ENCODE data around the gene UBE2O. TPM values are rescaled to one million over a fixed set of nuclear protein-coding genes. Genes with fewer than 3 reads are reported as not detected.

UBE2O gene
- total RNA-seq, 1 donor from 2014 or later = 43.8 TPM

GRCh38 chr17:76492989-76493501 is 40.1 kb upstream of the UBE2O start:
- peak; percentile 88 for DNase-seq
- H3K4me1 Mint-ChIP-seq = peaks cover 53% of the 10 kb centered on the region
- intact Hi-C loops (cut with micrococcal nuclease) = loop anchor here (1.0 kb wide), 1 partner anchor 22 kb away; no protein-coding TSS in a partner anchor

GRCh38 chr17:76492123-76492988 is 39.4 kb upstream of the UBE2O start:
- peaks cover 13% of the 10 kb centered on the region for H3K36me3 Mint-ChIP-seq (ENCODE audit: low read depth)
- DNase-seq = peak; percentile 72
- peak overlapping the region; percentile 93 for H3K4me3 Mint-ChIP-seq
- no peaks in the 10 kb centered on the region for H3K27me3 Mint-ChIP-seq
- intact Hi-C loops (cut with micrococcal nuclease) = no loop called here
- peaks cover 51% of the 10 kb centered on the region for H3K4me1 Mint-ChIP-seq
- no peaks in the 10 kb centered on the region for H3K9me3 Mint-ChIP-seq
- peak overlapping the region; percentile 99 for H3K27ac Mint-ChIP-seq

More at GRCh38 chr17:76492989-76493501, 40.1 kb upstream of the UBE2O start:
- peak overlapping the region; percentile 93 for H3K4me3 Mint-ChIP-seq
- no peaks in the 10 kb centered on the region for H3K9me3 Mint-ChIP-seq
- H3K36me3 Mint-ChIP-seq (ENCODE audit: low read depth) = peaks cover 8% of the 10 kb centered on the region
- H3K27ac Mint-ChIP-seq = peak overlapping the region; percentile 99
- H3K27me3 Mint-ChIP-seq = no peaks in the 10 kb centered on the region

- Mint-ChIP-seq H3K27me3 (no peaks in the 10 kb centered on the region), H3K4me1 (peaks cover 44% of the 10 kb centered on the region), H3K36me3 (ENCODE audit: low read depth) (peaks cover 10% of the 10 kb centered on the region), H3K4me3 (peak overlapping the region; percentile 93), H3K9me3 (no peaks in the 10 kb centered on the region), H3K27ac (peak overlapping the region; percentile 99)
- DNase-seq = peak; percentile 82
- intact Hi-C loops (cut with micrococcal nuclease) = no loop called here
Observed at GRCh38 chr17:76491271-76492122, 38.5 kb upstream of the UBE2O start.

GRCh38 chr17:76490112-76490710 is 37.3 kb upstream of the UBE2O start:
- intact Hi-C loops (cut with micrococcal nuclease) = no loop called here
- H3K27ac Mint-ChIP-seq = no peak overlapping the region

GRCh38 chr17:76487451-76488192 is 34.7 kb upstream of the UBE2O start:
- intact Hi-C loops (cut with micrococcal nuclease) = no loop called here
- Mint-ChIP-seq H3K36me3 (ENCODE audit: low read depth) (peaks cover 17% of the 10 kb centered on the region), H3K27ac (no peak overlapping the region), H3K4me1 (peaks cover 29% of the 10 kb centered on the region), H3K27me3 (no peaks in the 10 kb centered on the region), H3K4me3 (no peak overlapping the region), H3K9me3 (no peaks in the 10 kb centered on the region)
- DNase-seq = no peak

More at GRCh38 chr17:76490112-76490710, 37.3 kb upstream of the UBE2O start:
- Mint-ChIP-seq H3K9me3 (no peaks in the 10 kb centered on the region), H3K4me1 (peaks cover 39% of the 10 kb centered on the region), H3K27me3 (no peaks in the 10 kb centered on the region), H3K36me3 (ENCODE audit: low read depth) (peaks cover 13% of the 10 kb centered on the region), H3K4me3 (peak overlapping the region; percentile 30)
- no peak for DNase-seq

- no peaks in the 10 kb centered on the region for H3K27me3 Mint-ChIP-seq
- peaks cover 22% of the 10 kb centered on the region for H3K36me3 Mint-ChIP-seq (ENCODE audit: low read depth)
- H3K27ac Mint-ChIP-seq = no peak overlapping the region
- no peak for DNase-seq
- no peak overlapping the region for H3K4me3 Mint-ChIP-seq
- H3K9me3 Mint-ChIP-seq = no peaks in the 10 kb centered on the region
- intact Hi-C loops (cut with micrococcal nuclease) = no loop called here
- H3K4me1 Mint-ChIP-seq = peaks cover 17% of the 10 kb centered on the region
Observed at GRCh38 chr17:76485569-76485968, 32.6 kb upstream of the UBE2O start.

GRCh38 chr17:76484228-76484725 is 31.3 kb upstream of the UBE2O start:
- Mint-ChIP-seq H3K27me3 (no peaks in the 10 kb centered on the region), H3K4me3 (no peak overlapping the region), H3K36me3 (ENCODE audit: low read depth) (peaks cover 26% of the 10 kb centered on the region), H3K27ac (no peak overlapping the region), H3K4me1 (peaks cover 10% of the 10 kb centered on the region), H3K9me3 (no peaks in the 10 kb centered on the region)
- intact Hi-C loops (cut with micrococcal nuclease) = no loop called here
- no peak for DNase-seq

GRCh38 chr17:76481071-76481655 is 28.2 kb upstream of the UBE2O start:
- Mint-ChIP-seq H3K4me1 (peaks cover 9% of the 10 kb centered on the region), H3K9me3 (no peaks in the 10 kb centered on the region), H3K27me3 (no peaks in the 10 kb centered on the region), H3K27ac (no peak overlapping the region), H3K4me3 (no peak overlapping the region), H3K36me3 (ENCODE audit: low read depth) (peaks cover 32% of the 10 kb centered on the region)
- intact Hi-C loops (cut with micrococcal nuclease) = no loop called here
- DNase-seq = no peak

- no peaks in the 10 kb centered on the region for H3K9me3 Mint-ChIP-seq
- H3K4me3 Mint-ChIP-seq = no peak overlapping the region
- peaks cover 6% of the 10 kb centered on the region for H3K4me1 Mint-ChIP-seq
- H3K27me3 Mint-ChIP-seq = no peaks in the 10 kb centered on the region
- no peak for DNase-seq
- intact Hi-C loops (cut with micrococcal nuclease) = no loop called here
- peaks cover 30% of the 10 kb centered on the region for H3K36me3 Mint-ChIP-seq (ENCODE audit: low read depth)
- H3K27ac Mint-ChIP-seq = no peak overlapping the region
Observed at GRCh38 chr17:76480632-76481031, 27.7 kb upstream of the UBE2O start.

- Mint-ChIP-seq H3K9me3 (no peaks in the 10 kb centered on the region), H3K36me3 (ENCODE audit: low read depth) (peaks cover 32% of the 10 kb centered on the region), H3K27ac (no peak overlapping the region), H3K4me1 (peaks cover 4% of the 10 kb centered on the region), H3K4me3 (no peak overlapping the region), H3K27me3 (no peaks in the 10 kb centered on the region)
- DNase-seq = no peak
- intact Hi-C loops (cut with micrococcal nuclease) = no loop called here
Observed at GRCh38 chr17:76479515-76480060, 26.6 kb upstream of the UBE2O start.

- no peaks in the 10 kb centered on the region for H3K9me3 Mint-ChIP-seq
- no peak overlapping the region for H3K27ac Mint-ChIP-seq
- peaks cover 1% of the 10 kb centered on the region for H3K4me1 Mint-ChIP-seq
- H3K27me3 Mint-ChIP-seq = no peaks in the 10 kb centered on the region
- no peak overlapping the region for H3K4me3 Mint-ChIP-seq
- no peak for DNase-seq
- intact Hi-C loops (cut with micrococcal nuclease) = no loop called here
- peaks cover 26% of the 10 kb centered on the region for H3K36me3 Mint-ChIP-seq (ENCODE audit: low read depth)
Observed at GRCh38 chr17:76478730-76479514, 26.0 kb upstream of the UBE2O start.

- no peaks in the 10 kb centered on the region for H3K9me3 Mint-ChIP-seq
- H3K4me3 Mint-ChIP-seq = no peak overlapping the region
- intact Hi-C loops (cut with micrococcal nuclease) = no loop called here
- peaks cover 1% of the 10 kb centered on the region for H3K4me1 Mint-ChIP-seq
- H3K27me3 Mint-ChIP-seq = no peaks in the 10 kb centered on the region
- no peak overlapping the region for H3K27ac Mint-ChIP-seq
- no peak for DNase-seq
- peaks cover 32% of the 10 kb centered on the region for H3K36me3 Mint-ChIP-seq (ENCODE audit: low read depth)
Observed at GRCh38 chr17:76478097-76478496, 25.1 kb upstream of the UBE2O start.

Data from activated CD4-positive, alpha-beta T cell treated with anti-CD3 and anti-CD28 coated beads, Interleukin-2, amount 10 ng/mL, durations not matched to agents 24 days and 14 days (primary cell).